Measurements from ENCODE around the gene PLEKHA8.

DNA sequence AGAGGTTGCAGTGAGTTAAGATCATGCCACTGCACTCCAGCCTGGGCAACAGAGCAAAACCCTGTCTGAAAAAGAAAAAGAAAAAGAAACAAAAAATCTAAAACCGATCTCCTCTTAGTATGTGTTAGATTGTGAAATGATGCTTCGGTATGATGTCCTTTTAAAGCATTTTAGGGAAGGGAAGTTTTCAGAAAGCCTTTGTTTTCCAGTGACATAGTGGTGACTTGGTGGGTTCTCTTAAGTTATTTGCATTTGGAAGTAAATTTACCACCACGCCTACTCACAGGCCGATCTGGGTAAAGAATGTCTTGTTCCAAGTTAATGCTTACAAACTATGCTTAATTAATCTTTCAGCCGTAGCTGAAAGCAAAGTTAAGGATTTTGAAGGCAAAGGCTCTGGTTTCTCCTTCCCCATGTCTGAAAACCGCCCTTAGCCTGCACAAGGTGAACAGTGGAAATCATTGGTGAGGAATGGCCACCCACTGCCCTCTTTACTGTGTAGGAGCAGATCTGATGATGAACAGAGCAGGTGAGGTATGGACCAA, 117.3 kb downstream of the PLEKHA8 start:
- TF ChIP-seq, protein P1, sequence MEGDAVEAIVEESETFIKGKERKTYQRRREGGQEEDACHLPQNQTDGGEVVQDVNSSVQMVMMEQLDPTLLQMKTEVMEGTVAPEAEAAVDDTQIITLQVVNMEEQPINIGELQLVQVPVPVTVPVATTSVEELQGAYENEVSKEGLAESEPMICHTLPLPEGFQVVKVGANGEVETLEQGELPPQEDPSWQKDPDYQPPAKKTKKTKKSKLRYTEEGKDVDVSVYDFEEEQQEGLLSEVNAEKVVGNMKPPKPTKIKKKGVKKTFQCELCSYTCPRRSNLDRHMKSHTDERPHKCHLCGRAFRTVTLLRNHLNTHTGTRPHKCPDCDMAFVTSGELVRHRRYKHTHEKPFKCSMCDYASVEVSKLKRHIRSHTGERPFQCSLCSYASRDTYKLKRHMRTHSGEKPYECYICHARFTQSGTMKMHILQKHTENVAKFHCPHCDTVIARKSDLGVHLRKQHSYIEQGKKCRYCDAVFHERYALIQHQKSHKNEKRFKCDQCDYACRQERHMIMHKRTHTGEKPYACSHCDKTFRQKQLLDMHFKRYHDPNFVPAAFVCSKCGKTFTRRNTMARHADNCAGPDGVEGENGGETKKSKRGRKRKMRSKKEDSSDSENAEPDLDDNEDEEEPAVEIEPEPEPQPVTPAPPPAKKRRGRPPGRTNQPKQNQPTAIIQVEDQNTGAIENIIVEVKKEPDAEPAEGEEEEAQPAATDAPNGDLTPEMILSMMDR (IDR thresholded peaks at IDR 0.05): no peak
- TF ChIP-seq EZH2phosphoT487 (IDR thresholded peaks at IDR 0.05): no peak
- no peak for TF ChIP-seq EZH2 (IDR thresholded peaks at IDR 0.05)
